Urinary bladder (tissue), 4 donors: ENCODE results near the gene TIMM17B. TPM values are rescaled to one million over a fixed set of nuclear protein-coding genes. Genes with fewer than 3 reads are reported as not detected.
"Not testable (repeated sequence)": the region's sequence is repeated elsewhere in the genome, so short reads cannot be mapped to it uniquely, and the experiment has no call there.

ENCODE experiments used
- DNase-seq: peaks from one replicate; pipeline ENCODE4 v3.0.0-alpha.2; 2015; ENCODE audit errors: extremely low spot score
- H3K27ac ChIP-seq: one replicate; pipeline ENCODE4 v1.5.1; 2013; ENCODE audit warnings: low read depth, mild to moderate bottlenecking, moderate library complexity
- H3K36me3 ChIP-seq: one replicate; pipeline ENCODE4 v1.6.1; 2013; ENCODE audit warnings: mild to moderate bottlenecking, moderate library complexity; ENCODE audit not compliant: insufficient read depth
- H3K4me1 ChIP-seq: one replicate; pipeline ENCODE4 v1.6.1; 2013; ENCODE audit warnings: mild to moderate bottlenecking, moderate library complexity; ENCODE audit not compliant: insufficient read depth
- H3K4me3 ChIP-seq: one replicate; pipeline ENCODE4 v1.5.1; 2013; ENCODE audit warnings: low read depth, low read length
- WGBS: extraction: QIAGEN DNeasy Blood & Tissue Kit; methylation state at CpG from one replicate; pipeline ENCODE4 v1.1.7; 2013; 5-methylcytosine and 5-hydroxymethylcytosine counted together
- polyA plus RNA-seq: library from polyadenylated mRNA; stranded (reverse); fragments of 200-250 nt; gene quantifications from one replicate; pipeline ENCODE4 v1.2.3, GENCODE V29; 2013
- total RNA-seq: library from RNA; depleted of rRNA; stranded (reverse); fragments of >200 nt; gene quantifications from one replicate; pipeline ENCODE4 v1.2.3, GENCODE V29; 2014
- donor health status: healthy with polysubstance abuse.
- donor health status: healthy.

Gene TIMM17B
- total and polyA plus RNA-seq, 2 donors, result 15.0 to 54.4 TPM

- H3K4me3 ChIP-seq, result peak overlapping the region; percentile 64
- peak overlapping the region; percentile 95 for H3K27ac ChIP-seq
- 47% methylated on average over 9 of the region's 9 CpGs for WGBS
- H3K36me3 ChIP-seq, result no peaks in the 10 kb centered on the region
- H3K4me1 ChIP-seq, result no peaks in the 10 kb centered on the region
- no peak for DNase-seq
These were observed 957 bp downstream of the TIMM17B start for GRCh38 chrX:48896611-48897011.

- 83% methylated on average over 6 of the region's 6 CpGs for WGBS
- Histone ChIP-seq H3K4me3 (no peak overlapping the region), H3K36me3 (no peaks in the 10 kb centered on the region), H3K4me1 (no peaks in the 10 kb centered on the region), H3K27ac (no peak overlapping the region)
- DNase-seq, result no peak
These were observed 2.7 kb downstream of the TIMM17B start for GRCh38 chrX:48894891-48895290.

GRCh38 chrX:48893556-48894348, 3.8 kb downstream of the TIMM17B start:
- Histone ChIP-seq H3K27ac (no peak overlapping the region), H3K36me3 (no peaks in the 10 kb centered on the region), H3K4me1 (no peaks in the 10 kb centered on the region), H3K4me3 (no peak overlapping the region)
- no peak for DNase-seq
- 94% methylated on average over 16 of the region's 16 CpGs for WGBS

DNA sequence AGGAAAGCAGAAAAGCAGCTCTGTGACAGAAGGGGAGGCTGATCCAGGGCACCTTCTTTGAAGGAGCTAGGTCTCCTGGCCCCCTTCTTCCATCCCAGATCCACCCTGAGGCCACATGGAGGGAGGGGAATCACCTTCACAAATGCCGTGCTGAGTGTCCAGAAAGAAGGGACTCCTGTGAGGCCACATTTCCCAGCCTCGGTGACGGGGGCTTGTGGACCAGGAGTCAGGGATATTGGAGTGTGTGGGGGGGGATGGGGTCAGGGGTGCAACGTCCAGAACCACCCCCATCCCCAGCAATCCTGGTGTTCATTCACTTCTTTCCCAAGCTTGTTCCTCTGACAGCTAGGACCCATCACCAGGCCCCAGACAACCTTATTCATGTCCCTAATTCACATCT, 4.7 kb downstream of the TIMM17B start:
- DNase-seq, result no peak
- no peak overlapping the region for H3K4me3 ChIP-seq
- WGBS, result 95% methylated on average over 4 of the region's 4 CpGs
- H3K36me3 ChIP-seq, result no peaks in the 10 kb centered on the region
- H3K27ac ChIP-seq, result no peak overlapping the region
- no peaks in the 10 kb centered on the region for H3K4me1 ChIP-seq

DNA sequence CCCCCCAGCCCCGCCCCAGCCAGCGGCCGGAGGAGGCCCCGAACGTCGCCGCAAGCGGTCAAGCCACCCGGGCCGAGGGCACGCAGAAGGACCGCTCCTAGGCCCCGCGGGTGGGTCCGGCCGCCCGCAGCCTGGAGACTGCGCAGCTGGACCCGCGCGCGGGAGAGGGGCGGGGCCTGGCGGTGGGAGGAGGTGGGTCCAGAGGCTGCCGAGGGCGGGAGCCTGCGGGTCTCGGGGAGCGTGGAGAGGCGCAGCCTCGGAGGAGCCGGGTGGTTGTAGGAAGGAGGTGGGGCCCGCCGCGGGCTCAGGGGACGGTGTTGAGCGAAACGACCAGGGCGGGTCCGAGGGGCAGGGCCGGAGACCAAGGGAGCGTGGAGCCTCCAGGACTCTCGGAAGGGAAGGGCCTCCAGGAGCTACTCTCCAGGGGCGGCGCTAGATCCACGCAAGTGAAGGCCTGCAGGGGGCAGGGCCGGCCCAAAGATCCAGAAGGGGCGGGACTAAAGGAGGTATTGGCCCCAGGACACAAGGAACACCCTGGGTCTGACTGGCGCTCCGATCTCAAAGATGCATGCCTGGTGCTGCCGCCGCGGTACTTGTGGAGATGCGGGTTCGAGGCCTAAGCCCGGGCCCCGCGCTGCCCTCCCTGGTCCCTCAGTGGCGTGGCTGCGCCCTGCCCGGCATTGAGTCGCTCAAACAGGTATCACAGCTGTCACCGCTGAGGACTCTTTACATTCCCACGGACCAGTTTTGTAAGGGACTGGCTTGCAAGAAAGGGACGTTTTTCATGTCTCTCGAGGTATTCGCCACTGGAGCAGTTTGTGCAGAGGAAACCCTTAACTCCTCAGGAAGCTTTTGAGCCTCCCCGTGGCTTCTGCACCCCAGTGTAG, 5.9 kb downstream of the TIMM17B start:
- H3K36me3 ChIP-seq, result no peaks in the 10 kb centered on the region
- DNase-seq, result peak; percentile 65
- no peaks in the 10 kb centered on the region for H3K4me1 ChIP-seq
- peak overlapping the region; percentile 87 for H3K27ac ChIP-seq
- H3K4me3 ChIP-seq, result peak overlapping the region; percentile 67
- WGBS, result 2% methylated on average over 68 of the region's 68 CpGs

DNA sequence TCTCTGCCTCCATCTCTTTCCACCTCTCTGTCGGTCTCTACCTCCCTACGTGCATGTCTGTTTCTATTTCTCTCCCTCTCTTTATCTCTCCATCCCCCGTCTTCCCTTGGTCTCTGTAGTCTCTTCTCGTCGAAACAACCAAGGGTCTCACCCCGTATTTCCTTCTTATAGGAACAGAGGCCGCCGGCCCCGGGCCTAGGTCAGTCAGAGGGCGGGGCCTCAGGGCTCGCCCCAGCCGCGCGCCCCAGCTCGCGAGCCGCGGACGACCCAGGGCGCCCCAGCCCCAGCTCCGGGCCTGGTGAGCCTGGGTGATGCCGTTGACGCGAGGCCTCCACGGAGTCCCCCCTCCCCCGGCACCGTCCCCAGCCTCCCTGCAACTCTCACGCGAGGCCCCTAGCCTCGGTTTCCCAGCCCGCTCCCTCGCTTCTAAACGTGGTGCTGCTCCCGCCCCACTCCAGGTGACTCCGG, 6.6 kb downstream of the TIMM17B start:
- Histone ChIP-seq H3K27ac (peak overlapping the region; percentile 87), H3K36me3 (no peaks in the 10 kb centered on the region), H3K4me3 (peak overlapping the region; percentile 67), H3K4me1 (no peaks in the 10 kb centered on the region)
- no peak for DNase-seq
- WGBS, result under 1% methylated on average over 35 of the region's 35 CpGs

DNA sequence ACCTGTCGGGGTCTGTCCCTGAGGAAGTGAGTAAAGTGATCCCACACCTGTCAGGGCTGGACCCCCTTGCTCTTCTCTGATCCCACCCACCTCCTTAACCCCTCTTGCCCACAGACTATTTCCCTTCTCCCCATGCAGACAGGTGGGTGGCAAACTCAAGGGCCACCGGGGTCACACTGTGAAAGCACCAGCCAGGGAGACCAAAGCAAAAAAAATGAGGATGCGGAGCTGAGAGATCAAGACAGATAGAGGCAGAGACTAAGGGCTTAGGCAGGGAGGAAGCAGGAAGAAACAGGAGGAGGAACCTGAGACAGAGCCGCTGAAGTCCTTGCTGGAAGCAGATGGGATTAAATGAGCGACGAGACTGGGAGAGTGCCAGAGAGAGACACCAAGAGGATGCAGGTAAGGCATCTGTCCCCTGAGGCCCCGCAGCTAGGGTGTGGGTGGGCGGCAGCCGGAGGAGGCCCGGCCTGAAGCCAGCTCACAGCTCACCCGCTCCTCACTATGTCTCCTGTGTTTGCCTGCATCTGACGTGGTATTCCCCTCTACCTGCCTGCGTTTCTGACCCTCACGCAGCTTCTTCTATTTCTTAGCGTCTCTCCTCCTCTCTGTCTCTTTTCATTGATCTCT, 7.2 kb downstream of the TIMM17B start:
- Histone ChIP-seq H3K27ac (peak overlapping the region; percentile 64), H3K36me3 (no peaks in the 10 kb centered on the region), H3K4me3 (peak overlapping the region; percentile 67), H3K4me1 (no peaks in the 10 kb centered on the region)
- WGBS, result 28% methylated on average over 15 of the region's 15 CpGs
- DNase-seq, result no peak

DNA sequence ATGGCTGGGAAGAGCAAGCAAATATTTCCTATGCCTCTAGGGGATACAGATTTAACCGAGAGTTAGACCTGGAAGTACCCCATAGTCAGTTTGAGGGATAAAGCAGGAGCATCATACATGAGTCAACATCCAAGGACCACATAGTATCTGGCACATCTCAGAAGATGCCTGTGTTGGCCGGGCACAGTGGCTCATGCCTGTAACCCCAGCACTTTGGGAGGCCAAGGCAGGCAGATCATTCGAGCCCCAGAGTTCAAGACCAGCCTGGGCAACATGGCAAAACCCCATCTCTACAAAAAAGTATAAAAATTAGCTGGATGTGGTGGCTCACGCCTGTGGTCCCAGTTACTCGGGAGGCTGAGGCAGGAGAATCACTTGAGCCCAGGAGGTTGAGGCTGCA, 11.0 kb downstream of the TIMM17B start:
- not testable (repeated sequence) for DNase-seq, H3K4me3 ChIP-seq, H3K36me3 ChIP-seq, H3K27ac ChIP-seq, H3K4me1 ChIP-seq
- WGBS, result 89% methylated on average over 5 of the region's 5 CpGs

- no peak overlapping the region for H3K4me3 ChIP-seq
- no peaks in the 10 kb centered on the region for H3K36me3 ChIP-seq
- H3K27ac ChIP-seq, result no peak overlapping the region
- no peaks in the 10 kb centered on the region for H3K4me1 ChIP-seq
- DNase-seq, result no peak
- WGBS, result 72% methylated on average over 10 of the region's 10 CpGs
These were observed 13.8 kb downstream of the TIMM17B start for GRCh38 chrX:48883729-48884128.

- H3K4me1 ChIP-seq, H3K27ac ChIP-seq, H3K4me3 ChIP-seq, DNase-seq, H3K36me3 ChIP-seq: not testable (repeated sequence)
- 66% methylated on average over 4 of the region's 4 CpGs for WGBS
These were observed 20.6 kb downstream of the TIMM17B start for GRCh38 chrX:48876944-48877343.

GRCh38 chrX:48872017-48872416, 25.6 kb downstream of the TIMM17B start:
- WGBS, result 71% methylated on average over 1 of the region's 2 CpGs
- H3K4me1 ChIP-seq, result not testable (repeated sequence)

DNA sequence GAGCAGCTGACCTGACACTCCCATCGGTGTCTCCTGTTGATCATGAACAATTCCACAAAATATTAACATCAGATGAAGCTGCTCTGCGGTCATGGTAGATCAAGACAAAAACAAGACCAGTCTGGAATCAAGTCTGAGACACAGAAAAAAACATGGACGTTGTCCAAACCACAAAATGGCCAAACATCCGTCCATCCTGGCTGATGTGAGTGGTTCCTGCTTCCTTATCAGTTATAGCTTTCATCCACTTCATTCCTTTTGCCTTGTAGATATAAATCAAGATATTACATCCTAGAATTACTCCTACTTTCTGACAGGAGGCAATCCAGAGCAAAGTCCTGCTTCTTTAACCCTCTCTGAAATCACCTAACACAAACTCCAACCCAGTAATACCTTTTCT, 33.4 kb downstream of the TIMM17B start:
- 17% methylated on average over 4 of the region's 4 CpGs for WGBS
- Histone ChIP-seq H3K4me3 (no peak overlapping the region), H3K4me1 (no peaks in the 10 kb centered on the region), H3K27ac (no peak overlapping the region), H3K36me3 (no peaks in the 10 kb centered on the region)
- DNase-seq, result no peak

More at GRCh38 chrX:48872017-48872416, 25.6 kb downstream of the TIMM17B start:
- not testable (repeated sequence) for H3K27ac ChIP-seq, H3K4me3 ChIP-seq, H3K36me3 ChIP-seq, DNase-seq

GRCh38 chrX:48854898-48855297, 42.7 kb downstream of the TIMM17B start:
- no peaks in the 10 kb centered on the region for H3K4me1 ChIP-seq
- H3K27ac ChIP-seq, result no peak overlapping the region
- no peaks in the 10 kb centered on the region for H3K36me3 ChIP-seq
- H3K4me3 ChIP-seq, result no peak overlapping the region
- DNase-seq, result no peak
- 44% methylated on average over 5 of the region's 5 CpGs for WGBS
